Measurements from ENCODE around the gene NCOA5.
"Not testable (repeated sequence)": the region's sequence is repeated elsewhere in the genome, so short reads cannot be mapped to it uniquely, and the experiment has no call there.

The NCOA5 gene

GRCh38 chr20:46120136-46120535 is 30.4 kb upstream of the NCOA5 start:
- DNase-seq (ENCODE audit: low read depth), result no peak

DNA sequence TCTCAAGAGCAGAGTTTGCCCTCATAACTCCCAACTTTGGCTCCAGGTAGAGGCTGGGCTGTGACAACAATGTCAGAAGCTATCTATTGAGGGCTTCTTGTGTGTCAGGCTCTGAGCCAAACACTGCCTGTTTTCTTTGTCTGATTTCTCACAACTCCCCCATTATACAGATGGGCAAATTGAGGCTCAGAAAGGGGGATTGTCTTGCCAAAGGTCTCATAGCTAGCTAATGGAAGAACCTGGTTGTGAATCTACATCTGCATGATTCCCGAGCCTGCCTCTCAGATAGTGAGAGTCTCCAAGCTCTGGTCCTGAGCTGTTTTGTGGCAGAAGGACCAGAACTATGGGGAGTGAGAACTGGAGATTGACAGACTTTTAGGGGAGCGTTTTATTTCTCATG is 29.8 kb upstream of the NCOA5 start:
- no peak for DNase-seq (ENCODE audit: low read depth)

- no peak for DNase-seq (ENCODE audit: low read depth)
Observed at GRCh38 chr20:46119028-46119546, 29.3 kb upstream of the NCOA5 start.

GRCh38 chr20:46118481-46119020 is 28.8 kb upstream of the NCOA5 start:
- DNase-seq (ENCODE audit: low read depth), result no peak

- DNase-seq (ENCODE audit: low read depth), result peak; percentile 59
Observed at GRCh38 chr20:46117704-46118467, 28.1 kb upstream of the NCOA5 start, which contains the start of gene CD40. TSS of gene CD40 (plus strand) at chr20:46118314. CDS start at chr20:46118344, 30 bp downstream.

DNA sequence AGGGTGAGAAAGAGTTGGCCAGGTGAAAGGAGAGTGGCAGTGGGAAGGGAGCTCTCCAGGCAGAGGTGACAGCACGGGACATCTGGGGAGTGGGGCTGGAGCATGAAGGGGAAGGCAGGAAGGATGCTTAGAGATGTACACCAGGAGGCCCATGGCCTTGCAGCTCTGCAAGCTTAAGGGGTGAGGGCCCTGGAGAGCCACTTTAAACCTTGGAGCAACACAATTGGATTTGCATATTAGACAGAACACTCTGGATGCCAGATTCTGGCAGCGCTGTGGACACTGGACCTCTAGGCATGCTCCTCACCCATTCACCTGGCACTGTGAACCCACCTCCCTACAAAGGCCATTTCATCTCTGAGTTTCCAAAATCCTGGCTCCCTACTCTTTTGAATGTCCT is 24.7 kb upstream of the NCOA5 start:
- no peak for DNase-seq (ENCODE audit: low read depth)

- DNase-seq (ENCODE audit: low read depth), result no peak
Observed at GRCh38 chr20:46113113-46113470, 23.3 kb upstream of the NCOA5 start.

DNA sequence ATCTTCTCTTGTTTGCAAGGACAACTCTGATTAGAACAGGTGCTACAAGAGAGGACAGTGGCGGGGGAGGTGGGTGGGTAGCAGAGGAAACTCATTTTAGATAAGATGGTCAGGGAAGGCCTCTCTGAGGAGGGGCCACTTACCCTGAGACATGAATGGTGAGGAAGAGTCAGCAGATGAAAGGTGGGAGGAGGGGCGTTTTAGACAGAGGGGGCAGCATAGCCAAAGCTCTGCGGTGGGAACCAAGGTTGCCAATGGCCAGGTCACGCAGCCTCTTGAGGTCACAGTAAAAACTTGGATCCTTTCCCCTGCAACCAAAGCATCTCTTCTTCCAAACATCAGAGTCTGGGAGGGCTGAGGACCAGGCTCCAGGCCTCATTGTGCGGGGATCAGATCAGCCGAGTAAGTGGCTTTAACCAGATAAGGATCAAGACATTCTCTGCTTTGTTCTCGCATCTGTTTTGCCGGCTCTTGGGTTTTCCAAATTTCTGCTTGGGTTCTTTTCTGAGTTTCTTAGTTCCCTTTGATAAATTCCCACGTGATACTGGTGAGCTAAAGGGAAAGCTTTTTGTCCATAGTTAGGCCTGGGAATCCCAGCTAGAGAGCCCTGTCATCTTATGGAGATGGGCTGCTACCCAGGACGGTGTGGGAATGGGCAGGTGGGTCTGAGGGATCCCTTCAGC is 22.8 kb upstream of the NCOA5 start:
- no peak for DNase-seq (ENCODE audit: low read depth)

- no peak for DNase-seq (ENCODE audit: low read depth)
Observed at GRCh38 chr20:46111836-46112212, 22.1 kb upstream of the NCOA5 start.

GRCh38 chr20:46111028-46111835 is 21.5 kb upstream of the NCOA5 start:
- DNase-seq (ENCODE audit: low read depth), result no peak

GRCh38 chr20:46108976-46109375 is 19.2 kb upstream of the NCOA5 start:
- no peak for DNase-seq (ENCODE audit: low read depth)

DNA sequence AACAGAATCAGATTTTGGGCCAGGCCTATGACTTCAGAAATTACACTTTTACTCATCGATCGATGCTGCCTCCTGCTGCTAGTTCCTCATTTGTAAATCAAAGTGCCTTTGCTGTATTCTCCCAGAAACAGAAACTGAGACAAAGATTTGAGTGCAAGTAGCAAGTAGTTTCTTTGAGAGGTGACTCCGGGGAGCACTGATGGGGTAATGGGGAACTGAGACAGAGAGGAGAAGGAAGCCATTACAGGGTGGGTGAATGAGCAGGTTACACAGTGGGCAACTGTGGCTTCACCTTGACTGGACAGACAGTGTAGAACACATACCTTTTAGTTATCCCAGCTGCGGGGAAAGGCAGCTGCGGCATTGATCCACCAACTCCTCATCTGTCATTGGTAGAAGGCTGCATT is 18.7 kb upstream of the NCOA5 start:
- DNase-seq (ENCODE audit: low read depth), result no peak

DNA sequence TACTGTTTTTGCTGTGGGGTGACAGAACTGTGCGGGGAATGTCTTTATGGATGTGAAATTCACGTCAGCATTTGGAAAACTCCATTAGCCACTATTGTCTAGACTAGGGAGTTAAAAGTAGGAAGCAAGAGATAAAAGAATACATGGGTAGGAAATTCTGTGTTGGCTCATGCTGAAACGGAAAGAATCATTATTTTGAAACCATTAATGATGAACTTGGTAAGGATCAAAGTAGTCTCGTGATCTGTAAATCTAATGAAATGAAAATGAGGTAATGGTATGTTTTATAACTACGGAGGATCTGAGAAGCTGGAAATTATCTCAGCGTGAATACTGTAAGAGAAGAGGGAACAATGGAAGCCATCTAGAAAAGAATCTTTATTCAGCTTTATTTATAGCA is 17.3 kb upstream of the NCOA5 start:
- DNase-seq (ENCODE audit: low read depth), result no peak

GRCh38 chr20:46104262-46104661 is 14.5 kb upstream of the NCOA5 start:
- no peak for DNase-seq (ENCODE audit: low read depth)

- no peak for DNase-seq (ENCODE audit: low read depth)
Observed at GRCh38 chr20:46102940-46103339, 13.2 kb upstream of the NCOA5 start.

DNA sequence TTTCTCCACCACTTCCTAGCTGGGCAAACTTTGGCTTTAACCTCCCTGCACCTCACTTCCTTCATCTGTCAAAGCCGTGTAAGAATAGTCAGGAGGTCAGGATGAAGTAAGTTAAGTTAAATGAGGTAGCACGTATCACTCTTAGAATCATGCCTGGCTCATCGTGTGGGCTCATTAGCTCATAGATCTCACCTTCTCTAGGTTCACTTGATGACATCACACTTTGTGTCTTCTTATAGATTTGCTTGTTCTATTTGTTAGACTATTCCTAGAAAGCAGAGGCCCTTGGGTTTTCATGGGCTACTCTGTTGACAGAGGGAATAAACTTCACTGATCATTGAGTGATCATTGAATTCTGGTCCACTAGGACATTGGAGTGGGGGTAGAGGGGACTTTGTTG is 12.2 kb upstream of the NCOA5 start:
- no peak for DNase-seq (ENCODE audit: low read depth)

DNA sequence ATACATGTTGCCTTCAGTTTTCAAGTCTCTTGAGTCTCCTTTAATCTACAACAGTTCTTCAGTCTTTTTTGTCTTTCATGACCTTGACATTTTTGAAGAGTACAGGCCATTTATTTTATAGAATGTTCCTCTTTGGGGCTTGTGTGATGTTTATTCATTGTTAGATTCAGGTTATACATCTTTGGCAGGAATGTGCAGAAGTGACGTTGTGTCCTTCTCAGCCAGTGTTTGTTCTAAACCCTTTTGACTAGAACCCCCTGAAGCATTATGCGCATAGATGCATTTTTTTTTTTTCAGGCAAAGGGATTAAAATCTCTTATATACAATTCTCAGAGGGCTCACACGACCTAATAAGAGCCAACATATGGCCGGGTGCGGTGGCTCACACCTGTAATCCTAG is 11.2 kb upstream of the NCOA5 start:
- DNase-seq (ENCODE audit: low read depth), result no peak

DNA sequence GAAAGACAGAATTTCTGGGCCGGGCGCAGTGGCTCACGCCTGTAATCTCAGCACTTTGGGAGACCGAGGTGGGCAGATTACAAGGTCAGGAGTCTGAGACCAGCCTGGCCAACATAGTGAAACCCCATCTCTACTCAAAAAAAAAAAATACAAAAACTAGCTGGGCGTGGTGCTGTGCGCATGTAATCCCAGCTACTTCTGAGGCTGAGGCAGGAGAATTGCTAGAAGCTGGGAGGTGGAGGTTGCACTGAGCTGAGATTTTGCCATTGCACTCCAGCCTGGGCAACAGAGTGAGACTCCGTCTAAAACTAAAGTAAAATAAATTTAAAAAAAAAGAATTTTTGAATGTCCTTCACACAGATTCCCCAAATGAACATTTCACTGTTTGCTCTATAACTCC is 10.7 kb upstream of the NCOA5 start:
- not testable (repeated sequence) for DNase-seq (ENCODE audit: low read depth)

- DNase-seq (ENCODE audit: low read depth), result no peak
Observed at GRCh38 chr20:46099491-46100287, 9.9 kb upstream of the NCOA5 start.

DNA sequence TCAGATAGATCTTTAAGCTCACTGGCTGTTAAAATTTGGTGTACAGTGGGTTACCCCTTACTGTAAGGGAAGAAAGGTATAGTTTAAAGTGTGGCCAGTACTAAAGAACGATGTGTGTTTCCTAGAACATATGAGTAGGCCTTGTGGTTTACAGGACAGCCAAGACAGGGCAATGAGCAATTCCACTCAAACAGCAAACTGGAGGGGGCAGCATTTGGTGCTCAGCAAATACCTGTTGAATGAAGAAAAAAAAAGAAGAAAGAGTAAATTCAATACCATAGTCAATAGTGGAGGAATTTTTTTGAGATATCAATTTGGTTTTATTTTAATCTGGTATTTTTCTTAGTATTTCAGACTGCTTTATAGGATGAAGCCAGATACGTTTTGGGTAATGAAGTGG is 3.8 kb upstream of the NCOA5 start:
- DNase-seq (ENCODE audit: low read depth), result no peak
